Activated naive CD4-positive, alpha-beta T cell treated with anti-CD3 and anti-CD28 coated beads, Interleukin-2, amount 50 U/mL, for 72 hours (primary cell): ENCODE measurements around the gene NFU1. TPM values are rescaled to one million over a fixed set of nuclear protein-coding genes. Genes with fewer than 3 reads are reported as not detected.
"Not testable (repeated sequence)": the region's sequence is repeated elsewhere in the genome, so short reads cannot be mapped to it uniquely, and the experiment has no call there.

Experiments used
- ATAC-seq, 2 donors: fragments of 150-1000 bp; cut with Tn5 transposase; 2 replicates each; pipeline ENCODE4 v1.10.0; 2021; ENCODE audit warnings: mild to moderate bottlenecking in 2 of 2, moderate library complexity in 2 of 2
- DNase-seq, 2 donors: peaks; one replicate each; pipeline ENCODE4 v3.0.0; 2021 to 2022; ENCODE audit warnings: low spot score in 2 of 2
- H3K27ac Mint-ChIP-seq, 2 donors: one replicate each; pipeline ENCODE4 v1.8.0; 2022; ENCODE audit warnings: mild to moderate bottlenecking in 2 of 2, mixed read lengths in 2 of 2
- H3K36me3 Mint-ChIP-seq, 2 donors: one replicate each; pipeline ENCODE4 v1.8.0; 2022; ENCODE audit warnings: mixed read lengths in 2 of 2
- H3K9me3 Mint-ChIP-seq, 2 donors: one replicate each; pipeline ENCODE4 v1.8.0; 2022; ENCODE audit warnings: mixed read lengths in 2 of 2
- total RNA-seq, 2 donors: library from RNA; stranded (reverse); gene quantifications; one replicate each; pipeline ENCODE4 v1.2.3, GENCODE V29; 2022

Gene NFU1
- total RNA-seq, 2 donors from 2014 or later, result 32.2 to 34.3 TPM

DNA sequence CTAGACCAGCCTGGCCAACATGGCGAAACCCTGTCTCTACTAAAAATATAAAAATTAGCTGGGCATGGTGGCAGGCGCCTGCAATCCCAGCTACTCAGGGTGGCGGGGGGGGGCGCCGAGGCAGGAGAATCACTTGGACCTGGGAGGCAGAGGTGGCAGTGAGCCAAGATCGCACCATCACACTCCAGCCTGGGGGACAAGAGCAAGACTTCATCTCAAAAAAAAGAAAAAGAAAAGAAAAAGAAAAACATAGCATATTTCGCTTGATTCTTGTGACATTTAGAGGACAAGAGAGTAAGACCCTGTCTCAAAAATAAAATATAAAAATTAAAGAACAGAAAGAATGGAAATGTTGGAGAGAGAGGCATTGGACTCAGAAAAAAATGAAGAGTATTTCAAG is 18.1 kb downstream of the NFU1 start:
- DNase-seq, H3K27ac Mint-ChIP-seq, H3K9me3 Mint-ChIP-seq, ATAC-seq, H3K36me3 Mint-ChIP-seq: not testable (repeated sequence)

DNA sequence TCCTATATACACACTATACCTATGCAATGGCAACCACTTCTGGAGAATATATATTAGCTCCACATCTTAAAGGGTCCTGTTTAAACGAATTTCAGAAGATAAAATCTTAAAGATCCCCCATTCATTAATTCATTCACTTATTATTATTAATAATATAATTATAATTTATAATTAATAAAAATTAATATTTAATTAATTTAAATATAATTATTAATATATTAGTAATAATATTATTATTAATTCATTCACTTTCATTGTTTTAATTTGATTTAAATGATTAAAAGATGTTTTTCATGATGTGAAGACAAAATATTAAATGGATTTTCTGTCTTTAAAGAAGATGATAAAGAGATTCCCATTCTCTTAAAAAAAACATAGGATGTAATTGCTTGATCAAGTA is 21.1 kb downstream of the NFU1 start:
- DNase-seq (no peak), ATAC-seq (no peak)
- no peaks in the 10 kb centered on the region for H3K9me3 Mint-ChIP-seq
- no peaks in the 10 kb centered on the region for H3K36me3 Mint-ChIP-seq
- H3K27ac Mint-ChIP-seq, result no peak overlapping the region

DNA sequence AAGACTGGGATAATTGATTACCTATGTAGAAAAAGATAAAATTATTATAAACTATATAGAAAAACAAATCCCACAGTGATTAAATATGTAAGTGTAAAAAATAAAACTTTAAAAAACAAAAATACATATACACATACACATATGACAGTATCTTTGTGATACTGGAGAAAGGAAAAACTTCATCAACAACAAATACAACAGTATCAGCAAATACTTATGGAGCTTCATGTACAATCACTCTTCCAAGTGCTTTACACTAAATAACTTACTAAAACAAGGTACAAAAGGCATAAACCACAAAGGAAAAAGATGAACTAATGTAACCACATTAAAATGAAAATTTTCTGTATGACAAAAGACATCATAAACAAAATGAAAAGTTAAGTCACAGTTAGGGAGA is 26.1 kb downstream of the NFU1 start:
- H3K36me3 Mint-ChIP-seq, result peaks cover 0 to 7% of the 10 kb centered on the region in 2 donors
- ATAC-seq (no peak), DNase-seq (no peak)
- no peak overlapping the region for H3K27ac Mint-ChIP-seq
- H3K9me3 Mint-ChIP-seq, result no peaks in the 10 kb centered on the region

DNA sequence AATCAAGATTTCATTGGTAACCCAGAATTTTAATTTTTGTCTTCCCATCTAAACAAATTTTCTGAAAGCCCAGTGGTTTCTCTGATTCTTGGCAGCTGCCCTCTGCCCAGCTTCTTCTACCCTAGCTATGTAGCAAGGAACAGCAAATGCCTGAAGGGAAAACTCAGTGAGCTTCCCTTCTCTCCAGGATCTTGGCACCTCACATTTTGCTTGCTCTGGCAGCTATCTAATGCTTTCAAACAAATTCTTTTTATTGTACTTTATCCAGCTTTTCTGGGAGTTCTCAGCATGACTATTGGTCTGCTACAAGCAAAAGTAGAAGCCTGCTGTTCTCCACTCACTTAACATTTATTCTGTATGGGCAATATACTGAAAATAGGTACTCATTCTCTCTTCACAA is 31.9 kb downstream of the NFU1 start:
- no peak overlapping the region for H3K27ac Mint-ChIP-seq
- H3K36me3 Mint-ChIP-seq, result peaks cover 13 to 28% of the 10 kb centered on the region in 2 donors
- no peak for DNase-seq
- ATAC-seq, result no peak
- H3K9me3 Mint-ChIP-seq, result peaks cover 0 to 5% of the 10 kb centered on the region in 2 donors

DNA sequence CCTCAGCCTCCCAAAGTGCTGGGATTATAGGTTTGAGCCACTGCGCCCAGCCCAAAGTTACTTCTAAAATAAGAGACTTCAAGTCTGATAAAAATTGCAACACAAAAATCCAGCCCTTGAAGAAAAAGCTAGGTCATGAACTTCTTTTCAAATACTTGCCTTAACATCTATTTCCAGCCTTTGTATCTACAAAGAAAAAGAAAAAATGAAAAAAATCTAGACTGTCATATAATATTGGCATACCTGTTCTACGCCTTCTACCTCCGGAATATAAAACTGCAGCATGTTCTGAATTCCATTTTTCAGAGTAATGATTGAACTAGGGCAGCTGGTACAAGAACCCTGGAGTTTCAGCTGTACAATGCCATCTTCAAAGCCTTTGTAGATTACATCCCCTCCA is 37.1 kb downstream of the NFU1 start:
- ATAC-seq, result no peak
- Mint-ChIP-seq H3K36me3 (peaks cover 9 to 14% of the 10 kb centered on the region in 2 donors), H3K9me3 (peaks cover 0 to 5% of the 10 kb centered on the region in 2 donors), H3K27ac (no peak overlapping the region)
- DNase-seq, result no peak

DNA sequence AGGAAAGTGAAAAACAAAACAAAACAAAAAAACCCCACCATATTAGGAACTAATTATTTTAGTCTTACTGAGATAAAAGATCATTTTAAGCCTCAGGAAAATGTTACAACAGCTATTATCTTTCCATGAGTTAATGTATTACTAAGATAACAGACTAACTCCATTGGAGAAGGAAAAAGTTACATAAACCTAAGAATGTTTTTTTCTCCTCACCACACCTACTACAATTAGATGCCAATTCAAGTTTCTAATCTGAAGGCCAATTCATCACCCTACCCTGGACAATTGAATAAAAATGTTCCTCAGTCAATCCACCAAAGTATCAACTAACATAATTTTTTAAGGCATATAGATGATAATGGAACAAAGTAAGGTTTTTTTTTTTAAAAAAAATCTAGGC is 40.0 kb downstream of the NFU1 start:
- no peak for DNase-seq
- Mint-ChIP-seq H3K27ac (no peak overlapping the region), H3K36me3 (peaks cover 6 to 8% of the 10 kb centered on the region in 2 donors), H3K9me3 (peaks cover 0 to 7% of the 10 kb centered on the region in 2 donors)
- ATAC-seq, result no peak

DNA sequence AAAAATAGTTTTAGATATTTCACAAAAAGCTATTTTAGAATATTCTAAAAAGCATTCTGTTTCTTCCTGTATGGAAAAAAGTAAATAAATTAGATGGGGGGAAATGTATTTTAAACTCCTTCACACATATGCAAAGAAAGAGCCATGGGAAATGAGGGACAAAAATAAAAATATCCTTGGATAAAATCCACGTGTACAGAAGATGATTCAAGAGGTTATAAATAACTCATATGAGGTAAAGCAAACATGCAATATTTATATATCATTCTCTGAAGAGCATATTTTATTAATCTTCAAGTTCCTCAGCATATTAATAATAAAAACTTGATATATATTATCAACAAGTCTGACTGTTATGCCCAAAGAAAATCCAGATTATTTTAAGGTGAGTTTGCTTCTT is 41.4 kb downstream of the NFU1 start:
- ATAC-seq (no peak), DNase-seq (no peak)
- Mint-ChIP-seq H3K27ac (no peak overlapping the region), H3K9me3 (peaks cover 0 to 7% of the 10 kb centered on the region in 2 donors), H3K36me3 (peaks cover 6 to 8% of the 10 kb centered on the region in 2 donors)

DNA sequence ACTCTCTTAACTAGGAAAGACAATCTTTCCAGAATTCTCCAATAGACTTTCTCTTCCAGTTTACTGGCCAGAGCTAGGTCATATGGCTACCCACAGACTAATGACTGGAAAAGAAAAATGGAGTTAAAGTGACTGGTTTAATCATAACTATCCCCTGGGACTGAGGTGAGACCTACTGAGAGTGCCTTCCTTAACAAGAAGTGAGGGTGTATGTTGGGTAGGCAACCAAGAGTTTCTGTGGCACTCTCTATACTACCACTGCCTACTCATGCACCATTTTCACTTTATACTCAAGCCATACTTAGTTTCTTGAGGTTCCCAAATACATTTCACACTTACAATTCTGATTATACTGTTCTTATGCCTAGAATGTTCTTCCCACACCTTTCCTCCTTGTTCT is 43.3 kb downstream of the NFU1 start:
- DNase-seq, result no peak
- H3K27ac Mint-ChIP-seq, result peak overlapping the region in 1 of 2 donors; percentile 1
- peak in 1 of 2 donors; percentile 20 for ATAC-seq
- H3K9me3 Mint-ChIP-seq, result peaks cover 0 to 7% of the 10 kb centered on the region in 2 donors
- H3K36me3 Mint-ChIP-seq, result peaks cover 6 to 8% of the 10 kb centered on the region in 2 donors

DNA sequence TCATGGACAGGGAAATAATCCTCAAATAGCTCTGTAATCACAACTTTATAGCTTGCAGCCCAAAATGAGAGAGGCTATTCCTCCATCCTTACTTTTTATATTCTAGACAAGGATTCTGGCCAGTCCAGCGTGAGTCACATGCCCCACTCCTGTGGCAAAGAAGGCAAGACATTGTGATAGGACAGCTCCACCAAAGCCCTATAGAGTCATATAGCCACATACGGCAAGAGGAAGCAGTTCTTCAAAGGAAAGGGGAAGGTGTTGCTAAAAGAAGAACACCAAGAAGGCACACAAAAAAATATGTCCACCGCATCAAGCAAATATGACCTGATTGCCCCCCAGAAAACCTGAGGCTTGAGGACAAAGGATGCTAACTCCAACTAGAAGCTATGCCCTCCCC is 46.8 kb downstream of the NFU1 start:
- Mint-ChIP-seq H3K27ac (no peak overlapping the region), H3K9me3 (peaks cover 0 to 7% of the 10 kb centered on the region in 2 donors), H3K36me3 (peaks cover 8 to 11% of the 10 kb centered on the region in 2 donors)
- ATAC-seq (no peak), DNase-seq (no peak)

DNA sequence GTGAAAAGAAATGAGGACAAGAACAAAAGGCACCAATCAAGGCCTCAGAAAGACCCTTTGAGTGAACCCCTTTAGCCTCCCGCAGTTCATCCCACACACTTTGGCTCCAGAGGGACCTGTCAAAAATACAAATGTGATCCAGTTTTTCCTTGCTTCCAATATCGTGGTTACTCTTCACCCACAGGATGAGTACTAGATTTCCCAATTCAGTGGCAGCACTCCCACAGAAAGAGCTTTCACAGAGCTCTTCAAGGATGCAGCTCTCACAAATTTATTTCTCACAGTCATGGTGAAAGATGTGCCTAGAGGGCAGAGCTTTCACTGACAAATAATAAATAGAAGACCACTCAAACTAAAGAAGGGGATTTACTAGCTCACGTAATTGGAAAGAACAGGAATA is 47.2 kb downstream of the NFU1 start:
- Mint-ChIP-seq H3K36me3 (peaks cover 6 to 11% of the 10 kb centered on the region in 2 donors), H3K9me3 (peaks cover 0 to 6% of the 10 kb centered on the region in 2 donors), H3K27ac (no peak overlapping the region)
- ATAC-seq (no peak), DNase-seq (no peak)

DNA sequence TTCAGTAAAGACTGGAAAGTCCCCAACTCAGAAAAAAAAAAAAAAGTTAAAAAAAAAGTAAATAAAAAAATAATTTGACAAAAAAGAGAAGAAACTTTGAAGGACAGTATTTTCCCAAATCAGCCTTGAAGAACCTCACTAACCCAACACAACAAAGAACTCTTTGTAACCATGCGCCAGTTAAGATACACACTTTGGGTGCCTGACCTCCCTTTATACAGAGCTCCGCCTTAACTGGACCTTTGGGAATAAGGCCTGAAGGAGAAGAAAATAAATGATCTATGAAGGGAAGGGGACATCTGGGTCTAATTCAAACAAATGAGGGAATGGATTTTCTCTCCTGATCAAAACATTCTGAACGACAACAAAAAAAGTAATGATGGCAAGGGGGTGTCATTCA is 48.0 kb downstream of the NFU1 start:
- Mint-ChIP-seq H3K36me3 (peaks cover 0 to 5% of the 10 kb centered on the region in 2 donors), H3K9me3 (no peaks in the 10 kb centered on the region), H3K27ac (no peak overlapping the region)
- ATAC-seq, result no peak
- DNase-seq, result no peak

DNA sequence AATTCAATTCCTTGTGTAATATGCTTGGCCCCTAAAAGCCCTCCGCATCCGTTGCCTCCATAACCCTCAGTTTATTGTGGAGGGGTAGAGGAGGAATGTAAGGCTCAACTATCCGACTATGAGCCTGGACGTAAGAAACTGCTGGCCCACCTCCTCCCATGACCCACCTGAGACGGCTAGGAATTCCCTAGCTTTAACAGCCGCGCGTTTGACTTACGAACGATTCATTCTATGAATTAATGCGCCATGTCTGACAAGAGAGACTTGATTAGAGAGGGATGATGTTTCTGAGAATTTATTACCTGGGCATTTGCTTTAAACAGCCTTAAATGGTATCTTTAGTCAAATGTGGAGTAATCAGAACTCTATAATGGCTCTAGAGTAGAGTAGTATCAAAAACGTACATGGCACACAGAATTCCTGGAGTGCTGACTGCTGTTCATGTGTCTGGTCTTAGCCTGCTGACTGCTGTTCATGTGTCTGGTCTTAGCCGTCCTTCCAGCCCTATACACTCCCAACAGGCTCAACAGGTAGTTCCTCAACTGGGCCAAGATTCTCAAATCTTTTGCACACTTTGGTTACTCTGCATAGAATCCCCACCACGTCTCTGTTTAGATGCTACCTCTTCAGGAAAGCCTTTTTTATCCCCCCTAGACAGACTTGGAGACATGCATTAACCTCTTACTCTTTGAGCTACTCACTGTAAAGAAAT is 49.3 kb downstream of the NFU1 start:
- no peaks in the 10 kb centered on the region for H3K9me3 Mint-ChIP-seq

DNA sequence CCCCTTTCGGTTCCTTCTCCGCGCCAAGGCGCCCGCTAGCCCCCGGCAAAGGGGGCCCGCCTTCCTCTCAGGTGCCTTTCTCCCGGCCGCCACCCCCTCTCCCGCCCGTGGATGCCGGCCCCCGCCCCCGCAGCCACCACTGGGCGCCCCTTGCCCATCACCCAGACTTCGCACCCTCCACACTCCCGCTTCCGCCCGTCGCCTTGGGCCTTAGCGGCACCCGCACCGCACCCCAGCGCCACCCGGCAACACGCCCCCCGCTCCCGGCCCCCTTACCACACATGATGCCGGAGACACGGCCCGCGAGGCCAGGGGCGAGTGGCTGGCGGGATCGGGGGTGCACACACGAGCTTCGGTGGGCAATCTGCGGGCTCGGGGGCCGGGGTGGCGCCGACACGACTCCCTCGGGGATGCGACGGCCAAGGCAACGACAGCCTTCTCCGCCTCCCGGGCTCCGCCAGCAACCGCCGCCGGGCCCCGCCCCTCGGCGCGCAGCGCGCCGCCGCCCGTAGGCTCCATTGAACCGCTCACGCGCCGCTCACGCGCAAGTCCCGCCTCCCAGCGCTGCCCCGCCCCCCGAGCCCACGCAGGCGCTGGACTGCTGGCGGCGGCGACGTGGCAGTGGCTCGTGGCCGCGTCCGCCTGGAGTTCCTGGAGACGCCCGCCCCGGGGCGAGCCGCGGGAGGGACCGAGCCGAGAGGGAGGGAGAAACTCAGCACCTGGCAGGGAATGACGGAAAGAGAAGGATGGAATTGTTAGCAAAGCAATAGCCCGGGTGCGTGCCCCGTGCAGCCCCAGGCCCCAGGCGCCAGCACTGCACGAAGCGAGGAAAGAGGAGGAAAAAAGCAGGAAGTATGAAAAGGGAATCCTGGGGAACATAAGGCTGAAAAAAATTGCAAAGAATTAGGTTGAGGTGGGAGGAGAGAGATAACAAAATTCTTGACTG is 50.2 kb downstream of the NFU1 start, which contains the start of gene GFPT1:
TSS of gene GFPT1 (minus strand) at position 439 of the 946 bp plus-strand sequence. CDS start at position 283, 156 bp downstream.
- peaks cover 0 to 5% of the 10 kb centered on the region in 2 donors for H3K36me3 Mint-ChIP-seq
- peak; percentile 95 to 97 for ATAC-seq

More for the DNA sequence above, 49.3 kb downstream of the NFU1 start:
- ATAC-seq, result no peak
- H3K27ac Mint-ChIP-seq, result peak overlapping the region; percentile 96 to 98
- H3K36me3 Mint-ChIP-seq, result peaks cover 0 to 5% of the 10 kb centered on the region in 2 donors
- DNase-seq, result no peak

DNA sequence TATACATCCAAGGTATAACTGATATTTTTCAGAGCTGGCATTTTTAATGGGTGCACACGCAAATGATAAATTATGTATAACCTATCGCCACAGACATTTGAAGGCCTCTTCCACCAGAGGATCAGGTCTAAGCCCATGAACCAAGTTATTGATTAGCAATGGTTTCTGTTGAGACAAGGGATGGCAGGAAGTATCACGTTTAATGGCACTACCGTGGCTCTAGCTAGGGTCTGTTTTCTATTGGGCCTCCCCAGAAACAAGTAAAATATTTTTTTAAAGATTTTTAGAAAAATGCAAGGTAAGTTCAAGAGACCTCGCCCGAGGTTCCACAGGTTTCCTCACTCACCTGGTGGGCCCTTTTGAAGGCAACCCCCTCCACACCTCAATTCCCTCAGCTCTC is 50.9 kb downstream of the NFU1 start:
- peaks cover 0 to 5% of the 10 kb centered on the region in 2 donors for H3K36me3 Mint-ChIP-seq
- ATAC-seq, result no peak
- H3K27ac Mint-ChIP-seq, result peak overlapping the region; percentile 75 to 98
- DNase-seq, result no peak
- no peaks in the 10 kb centered on the region for H3K9me3 Mint-ChIP-seq

More for the DNA sequence above, 50.2 kb downstream of the NFU1 start, which contains the start of gene GFPT1:
- Mint-ChIP-seq H3K9me3 (no peaks in the 10 kb centered on the region), H3K27ac (peak within 1 kb of the TSS; percentile 96 to 98)
- DNase-seq, result peak; percentile 93 to 94

DNA sequence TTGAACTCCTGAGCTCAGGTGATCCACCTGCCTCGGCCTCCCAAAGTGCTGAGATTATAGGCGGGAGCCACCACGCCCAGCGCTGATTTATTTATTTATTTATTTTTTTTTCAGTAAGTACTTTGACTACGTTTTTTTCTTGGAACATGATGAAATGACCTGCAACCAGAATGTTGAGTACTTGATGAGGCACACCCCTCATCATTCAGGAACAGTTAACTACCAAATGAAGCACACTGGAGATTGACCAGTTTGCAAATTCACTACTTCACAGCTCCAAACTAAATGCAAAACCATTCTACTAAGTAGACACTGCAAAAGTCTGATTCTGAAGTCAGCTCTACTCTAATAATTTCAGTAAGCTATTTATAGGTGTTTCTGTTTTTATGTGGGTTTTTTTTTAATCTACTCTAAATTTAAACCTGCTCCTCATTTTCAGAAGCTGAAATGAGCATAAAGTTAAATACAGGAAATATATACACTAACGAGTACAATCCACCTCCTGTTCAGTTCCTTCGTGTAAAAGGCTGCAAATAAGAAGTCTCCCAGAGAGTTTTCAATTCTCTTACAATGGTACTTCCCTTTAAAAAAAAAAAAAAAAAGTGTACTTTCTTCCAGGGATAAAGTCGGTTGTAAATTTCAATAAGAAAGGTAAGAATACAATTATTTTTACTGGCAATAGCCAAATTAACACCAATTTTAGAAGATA is 51.6 kb downstream of the NFU1 start:
- Mint-ChIP-seq H3K9me3 (no peaks in the 10 kb centered on the region), H3K27ac (peak overlapping the region; percentile 19 to 98), H3K36me3 (peaks cover 0 to 5% of the 10 kb centered on the region in 2 donors)
- ATAC-seq, result no peak
- no peak for DNase-seq

DNA sequence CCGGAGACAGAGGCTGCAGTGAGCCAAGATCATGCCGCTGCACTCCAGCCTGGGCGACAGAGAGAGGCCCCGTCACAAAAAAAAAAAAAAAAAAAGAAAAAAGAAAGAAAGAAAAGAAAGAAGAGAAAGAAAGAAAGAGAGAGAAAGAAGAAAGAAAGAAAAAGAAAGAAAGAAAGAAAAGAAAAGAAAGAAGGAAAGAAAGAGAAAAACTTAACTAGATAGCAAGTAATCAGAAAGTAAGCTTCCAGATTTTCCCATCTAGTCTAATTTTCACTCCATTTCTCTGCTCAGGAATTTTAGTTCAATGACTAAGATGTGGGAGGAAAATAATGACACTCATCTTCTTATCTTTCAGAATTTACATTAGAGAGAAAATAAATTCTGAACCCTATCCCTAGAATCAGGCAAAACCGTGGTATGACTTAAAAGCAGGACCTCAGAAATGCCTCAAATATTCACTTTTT is 52.6 kb downstream of the NFU1 start:
- Mint-ChIP-seq H3K36me3 (peaks cover 0 to 5% of the 10 kb centered on the region in 2 donors), H3K9me3 (no peaks in the 10 kb centered on the region), H3K27ac (no peak overlapping the region)
- ATAC-seq (no peak), DNase-seq (no peak)
